CD4-positive, alpha-beta T cell (primary cell): ENCODE results near the gene PHYKPL. TPM values are rescaled to one million over a fixed set of nuclear protein-coding genes. Genes with fewer than 3 reads are reported as not detected.

ENCODE experiments used
- ATAC-seq: fragments of 200-7000 bp; cut with Tn5 transposase; one replicate; pipeline ENCODE4 v1.10.0; 2022; ENCODE audit warnings: mild to moderate bottlenecking; ENCODE audit not compliant: poor library complexity
- CTCF ChIA-PET: fragments of 350-600 bp; sonication (Branson Sonifier 250); formaldehyde crosslinking; loops from one replicate; lab custom pipeline; 2021; ENCODE audit warnings: antibody characterized with exemption, inconsistent platforms; lab: Charles Lee
- POLR2A ChIA-PET: fragments of 350-600 bp; sonication (Branson Sonifier 250); formaldehyde crosslinking; loops from one replicate; lab custom pipeline; 2021; ENCODE audit warnings: antibody characterized with exemption, inconsistent platforms; lab: Charles Lee
- DNase-seq, 14 experiments: peaks; one replicate each; pipeline ENCODE4 v3.0.0-alpha.2; 2013 to 2020; ENCODE audit warnings: mixed read lengths in 2 of 14
- H3K27ac ChIP-seq, 2 donors: one replicate each; pipeline versions ENCODE4 v1.5.1 to v1.7.0; 2013; ENCODE audit warnings: low read length in 2 of 2, low read depth in 1 of 2, mild to moderate bottlenecking in 1 of 2
- H3K27me3 ChIP-seq, 2 experiments: 1 replicate in 1 of 2; 2 replicates in 1 of 2; pipeline versions ENCODE4 v1.6.1 to v1.7.0; 2013; ENCODE audit warnings: low read length in 2 of 2, control low read depth in 1 of 2, mild to moderate bottlenecking in 1 of 2, moderate library complexity in 1 of 2; ENCODE audit not compliant: insufficient read depth in 2 of 2, control insufficient read depth in 1 of 2
- H3K36me3 ChIP-seq: one replicate; pipeline ENCODE4 v1.6.1; 2013; ENCODE audit warnings: low read length, control low read depth; ENCODE audit not compliant: insufficient read depth
- H3K4me1 ChIP-seq: one replicate; pipeline ENCODE4 v1.6.1; 2013; ENCODE audit warnings: low read length, control low read depth; ENCODE audit not compliant: insufficient read depth
- H3K4me3 ChIP-seq: one replicate; pipeline ENCODE4 v1.5.1; 2013; ENCODE audit warnings: mild to moderate bottlenecking, low read length, moderate library complexity
- H3K9me3 ChIP-seq, 2 experiments: 1 replicate in 1 of 2; 2 replicates in 1 of 2; pipeline versions ENCODE4 v1.6.1 to v1.7.0; 2013; ENCODE audit warnings: low read length in 2 of 2, mild to moderate bottlenecking in 2 of 2, control low read depth in 1 of 2, moderate library complexity in 1 of 2; ENCODE audit not compliant: control insufficient read depth in 1 of 2, insufficient read depth in 1 of 2
- H3K27ac Mint-ChIP-seq: one replicate; pipeline ENCODE4 v1.8.0; 2020; ENCODE audit warnings: mixed read lengths
- H3K27me3 Mint-ChIP-seq: one replicate; pipeline ENCODE4 v1.8.0; 2021; ENCODE audit warnings: mixed read lengths
- H3K36me3 Mint-ChIP-seq: one replicate; pipeline ENCODE4 v1.8.0; 2021; ENCODE audit warnings: low read depth, mixed read lengths
- H3K4me1 Mint-ChIP-seq: one replicate; pipeline ENCODE4 v1.8.0; 2021; ENCODE audit warnings: low read depth, mixed read lengths
- H3K4me3 Mint-ChIP-seq: one replicate; pipeline ENCODE4 v1.8.0; 2020; ENCODE audit warnings: mild to moderate bottlenecking, mixed read lengths
- H3K9me3 Mint-ChIP-seq: one replicate; pipeline ENCODE4 v1.8.0; 2020; ENCODE audit warnings: mixed read lengths
- CTCF ChIP-seq: fragments of 200-600 bp; IDR thresholded peaks from one replicate; pipeline ENCODE4 v1.8.0; 2022; ENCODE audit warnings: antibody characterized with exemption, mild to moderate bottlenecking
- intact Hi-C, 2 experiments: fragments of 100-400 bp; cut with DNase I in 1 of 2; cut with micrococcal nuclease in 1 of 2; formaldehyde crosslinking; loops; one replicate each; pipeline versions ENCODE4 v1.15.1 to v1.9.0; 2023 to 2025; cut with DNase I, micrococcal nuclease
- total RNA-seq, 174 experiments: library from RNA in 2 of 174; stranded (reverse) in 2 of 174; gene quantifications; one replicate each; pipeline ENCODE4 v1.2.3 and lab custom pipeline; 2021 to 2026

Gene PHYKPL
- total RNA-seq, 2 experiments from 2014 or later, result 90.9 to 92.8 TPM

GRCh38 chr5:178266581-178266980, 34.0 kb upstream of the PHYKPL start:
- no peaks in the 10 kb centered on the region for H3K36me3 Mint-ChIP-seq
- H3K36me3 ChIP-seq, result no peaks in the 10 kb centered on the region
- no peak for DNase-seq
- no peak overlapping the region for H3K27ac Mint-ChIP-seq
- H3K4me3 Mint-ChIP-seq, result no peak overlapping the region
- peaks cover 0 to 7% of the 10 kb centered on the region in 2 experiments for H3K9me3 ChIP-seq
- ChIA-PET CTCF (no interaction called here), POLR2A (no interaction called here)
- H3K4me1 ChIP-seq, result no peaks in the 10 kb centered on the region
- ATAC-seq, result no peak
- intact Hi-C loops, result no loop called here
- no peaks in the 10 kb centered on the region for H3K27me3 ChIP-seq
- H3K27ac ChIP-seq, result no peak overlapping the region
- no peaks in the 10 kb centered on the region for H3K4me1 Mint-ChIP-seq
- no peak overlapping the region for H3K4me3 ChIP-seq
- H3K27me3 Mint-ChIP-seq, result no peaks in the 10 kb centered on the region
- H3K9me3 Mint-ChIP-seq, result no peaks in the 10 kb centered on the region
- TF ChIP-seq CTCF, result no peak

GRCh38 chr5:178265746-178266145, 33.1 kb upstream of the PHYKPL start:
- Mint-ChIP-seq H3K4me3 (no peak overlapping the region), H3K9me3 (no peaks in the 10 kb centered on the region), H3K27me3 (no peaks in the 10 kb centered on the region), H3K4me1 (no peaks in the 10 kb centered on the region), H3K36me3 (no peaks in the 10 kb centered on the region), H3K27ac (no peak overlapping the region)
- ChIA-PET POLR2A (no interaction called here), CTCF (no interaction called here)
- ATAC-seq (no peak), DNase-seq (no peak)
- Histone ChIP-seq H3K4me3 (no peak overlapping the region), H3K36me3 (no peaks in the 10 kb centered on the region), H3K4me1 (no peaks in the 10 kb centered on the region), H3K27ac (no peak overlapping the region), H3K9me3 (peaks cover 0 to 7% of the 10 kb centered on the region in 2 experiments), H3K27me3 (no peaks in the 10 kb centered on the region)
- intact Hi-C loops, result no loop called here
- TF ChIP-seq CTCF, result no peak

- Mint-ChIP-seq H3K27ac (no peak overlapping the region), H3K4me1 (no peaks in the 10 kb centered on the region), H3K27me3 (no peaks in the 10 kb centered on the region), H3K9me3 (no peaks in the 10 kb centered on the region), H3K36me3 (no peaks in the 10 kb centered on the region), H3K4me3 (no peak overlapping the region)
- Histone ChIP-seq H3K36me3 (no peaks in the 10 kb centered on the region), H3K9me3 (peaks cover 0 to 7% of the 10 kb centered on the region in 2 experiments), H3K4me3 (no peak overlapping the region), H3K27me3 (no peaks in the 10 kb centered on the region), H3K27ac (no peak overlapping the region), H3K4me1 (no peaks in the 10 kb centered on the region)
- ChIA-PET POLR2A (no interaction called here), CTCF (no interaction called here)
- no peak for TF ChIP-seq CTCF
- no peak for ATAC-seq
- DNase-seq, result no peak
- intact Hi-C loops, result no loop called here
These were observed 31.4 kb upstream of the PHYKPL start for GRCh38 chr5:178264044-178264443.
